Measurements from ENCODE around the gene ANKS4B.

DNA sequence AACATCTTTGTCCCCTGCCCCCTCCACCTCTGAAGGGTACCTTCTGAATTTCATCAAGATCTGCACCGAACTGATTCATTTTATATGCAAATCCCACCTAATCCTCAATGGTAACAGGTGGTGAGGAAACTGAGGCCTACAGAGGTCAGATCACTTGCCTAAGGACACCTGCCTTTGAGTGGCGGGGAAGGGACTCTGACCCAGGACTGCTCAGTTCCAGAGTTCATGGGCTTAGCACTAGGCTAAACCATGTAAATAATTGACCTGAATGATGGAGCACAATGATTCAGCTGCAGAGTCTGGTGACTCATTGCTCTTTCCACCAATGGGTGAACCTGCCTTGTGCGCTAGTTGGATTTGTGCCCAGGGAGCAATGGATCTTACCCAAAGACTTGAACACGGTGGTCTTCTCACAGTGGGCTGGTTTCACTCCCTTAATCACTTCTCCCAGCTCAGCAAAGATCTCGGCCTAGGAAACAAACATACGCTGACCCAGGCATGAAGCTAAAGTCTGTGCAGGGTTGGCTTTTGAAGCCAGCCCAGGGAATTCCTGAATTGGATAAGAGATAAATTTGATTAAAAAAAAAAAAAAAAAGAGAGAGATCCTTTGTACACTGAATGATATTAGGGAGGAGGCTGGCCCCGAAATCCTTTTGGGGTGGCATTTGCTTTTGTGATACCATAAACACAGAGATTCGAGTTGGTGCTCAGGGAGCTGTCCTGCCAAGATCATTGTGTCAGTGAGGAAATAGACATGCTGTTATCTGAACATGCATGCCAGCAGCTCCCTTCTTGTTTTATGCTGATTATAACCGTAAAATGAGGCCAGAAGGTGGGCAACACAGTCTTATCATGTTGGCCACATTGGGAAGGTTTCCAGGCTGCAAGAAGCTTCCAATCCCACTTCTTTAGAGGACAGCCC lies 27.6 kb downstream of the ANKS4B start:
- TF ChIP-seq, protein P1, sequence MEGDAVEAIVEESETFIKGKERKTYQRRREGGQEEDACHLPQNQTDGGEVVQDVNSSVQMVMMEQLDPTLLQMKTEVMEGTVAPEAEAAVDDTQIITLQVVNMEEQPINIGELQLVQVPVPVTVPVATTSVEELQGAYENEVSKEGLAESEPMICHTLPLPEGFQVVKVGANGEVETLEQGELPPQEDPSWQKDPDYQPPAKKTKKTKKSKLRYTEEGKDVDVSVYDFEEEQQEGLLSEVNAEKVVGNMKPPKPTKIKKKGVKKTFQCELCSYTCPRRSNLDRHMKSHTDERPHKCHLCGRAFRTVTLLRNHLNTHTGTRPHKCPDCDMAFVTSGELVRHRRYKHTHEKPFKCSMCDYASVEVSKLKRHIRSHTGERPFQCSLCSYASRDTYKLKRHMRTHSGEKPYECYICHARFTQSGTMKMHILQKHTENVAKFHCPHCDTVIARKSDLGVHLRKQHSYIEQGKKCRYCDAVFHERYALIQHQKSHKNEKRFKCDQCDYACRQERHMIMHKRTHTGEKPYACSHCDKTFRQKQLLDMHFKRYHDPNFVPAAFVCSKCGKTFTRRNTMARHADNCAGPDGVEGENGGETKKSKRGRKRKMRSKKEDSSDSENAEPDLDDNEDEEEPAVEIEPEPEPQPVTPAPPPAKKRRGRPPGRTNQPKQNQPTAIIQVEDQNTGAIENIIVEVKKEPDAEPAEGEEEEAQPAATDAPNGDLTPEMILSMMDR (conservative IDR thresholded peaks at IDR 0.05; ENCODE audit: low read depth, low read length): no peak
- no peak for TF ChIP-seq EZH2 (IDR thresholded peaks at IDR 0.05; ENCODE audit: borderline replicate concordance, low read depth, low read length, poor library complexity, severe bottlenecking)

Data from A673 (cell line).